Activated naive CD8-positive, alpha-beta T cell treated with anti-CD3 and anti-CD28 coated beads, Interleukin-2, amount 50 U/mL, for 24 hours (primary cell): ENCODE data around the gene RILPL1.
"Not testable (repeated sequence)": the region's sequence is repeated elsewhere in the genome, so short reads cannot be mapped to it uniquely, and the experiment has no call there.

ENCODE experiments used
- ATAC-seq: fragments of 150-1000 bp; cut with Tn5 transposase; one replicate; pipeline ENCODE4 v1.10.0; 2021
- DNase-seq: peaks from one replicate; pipeline ENCODE4 v3.0.0; 2021
- H3K27ac Mint-ChIP-seq: one replicate; pipeline ENCODE4 v1.8.0; 2021; ENCODE audit warnings: mild to moderate bottlenecking, mixed read lengths
- H3K27me3 Mint-ChIP-seq: one replicate; pipeline ENCODE4 v1.8.0; 2021; ENCODE audit warnings: mixed read lengths
- H3K36me3 Mint-ChIP-seq: one replicate; pipeline ENCODE4 v1.8.0; 2021; ENCODE audit warnings: low read depth, mixed read lengths
- H3K4me1 Mint-ChIP-seq: one replicate; pipeline ENCODE4 v1.8.0; 2021; ENCODE audit warnings: mixed read lengths
- H3K4me3 Mint-ChIP-seq: one replicate; pipeline ENCODE4 v1.8.0; 2021; ENCODE audit warnings: mild to moderate bottlenecking, moderate library complexity, mixed read lengths
- H3K9me3 Mint-ChIP-seq: one replicate; pipeline ENCODE4 v1.8.0; 2021; ENCODE audit warnings: mixed read lengths

Gene RILPL1

DNA sequence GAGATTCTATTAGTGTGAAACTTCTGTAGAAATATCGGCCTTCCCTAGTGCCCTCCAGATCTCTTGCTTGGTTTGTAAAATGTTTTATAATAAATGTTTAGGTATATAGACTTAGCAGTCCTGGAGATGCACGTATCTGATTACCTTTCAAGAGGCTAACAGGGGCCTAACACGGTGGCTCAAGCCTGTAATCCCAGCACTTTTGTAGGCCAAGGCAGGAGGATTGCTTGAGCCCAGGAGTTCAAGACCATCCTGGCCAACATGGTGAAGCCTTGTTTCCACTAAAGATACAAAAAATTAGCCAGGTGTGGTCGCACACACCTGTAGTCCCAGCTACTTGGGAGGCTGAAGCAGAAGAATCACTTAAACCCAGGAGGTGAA, 87.2 kb downstream of the RILPL1 start:
- H3K4me1 Mint-ChIP-seq = peaks cover 28% of the 10 kb centered on the region
- H3K36me3 Mint-ChIP-seq = no peaks in the 10 kb centered on the region
- H3K4me3 Mint-ChIP-seq = no peak overlapping the region
- no peaks in the 10 kb centered on the region for H3K27me3 Mint-ChIP-seq
- no peaks in the 10 kb centered on the region for H3K9me3 Mint-ChIP-seq
- H3K27ac Mint-ChIP-seq = no peak overlapping the region
- DNase-seq (no peak), ATAC-seq (no peak)

DNA sequence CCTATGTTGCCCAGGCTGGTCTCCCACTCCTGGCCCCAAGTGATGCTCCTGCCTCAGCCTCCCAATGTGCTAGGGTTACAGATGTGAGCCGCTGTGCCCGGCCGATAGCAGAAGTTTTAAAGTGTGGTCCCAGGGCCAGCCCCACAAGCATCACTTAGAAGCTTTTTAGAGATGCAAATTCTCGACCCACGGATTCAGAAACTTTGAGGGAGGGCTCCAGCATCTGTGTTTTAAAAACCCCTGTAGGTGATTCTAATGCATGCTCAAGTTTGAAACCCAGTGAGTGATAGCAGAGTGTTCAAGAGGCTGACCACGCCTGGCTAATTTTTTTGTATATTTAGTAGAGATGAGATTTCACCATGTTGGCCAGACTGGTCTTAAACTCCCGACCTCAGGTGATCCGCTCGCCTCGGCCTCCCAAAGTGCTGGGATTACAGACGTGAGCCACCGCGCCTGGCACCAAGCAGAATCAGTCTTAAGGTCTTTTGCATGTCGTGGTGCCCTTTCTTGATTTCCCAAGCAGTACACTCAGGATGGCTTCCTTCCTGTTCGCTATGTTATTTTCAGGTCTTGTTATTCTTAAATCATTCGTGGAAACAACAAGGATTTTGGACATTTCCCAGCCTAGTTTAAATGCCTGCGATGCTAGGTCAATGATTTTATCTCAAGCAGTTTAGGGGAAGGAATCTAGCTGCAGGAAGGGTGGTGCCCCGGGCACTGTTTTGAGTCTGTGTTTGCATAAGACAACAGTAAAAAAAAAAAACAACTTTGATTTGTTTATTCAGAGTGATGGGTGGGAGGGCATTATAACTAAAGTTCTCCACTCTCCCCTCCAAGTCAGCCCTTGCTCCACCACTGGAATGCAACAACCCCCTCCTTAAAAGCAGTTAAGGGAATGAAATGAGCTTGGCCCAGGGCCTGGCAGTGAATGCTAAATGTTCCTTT, 87.9 kb downstream of the RILPL1 start:
- H3K4me1 Mint-ChIP-seq = peaks cover 28% of the 10 kb centered on the region

DNA sequence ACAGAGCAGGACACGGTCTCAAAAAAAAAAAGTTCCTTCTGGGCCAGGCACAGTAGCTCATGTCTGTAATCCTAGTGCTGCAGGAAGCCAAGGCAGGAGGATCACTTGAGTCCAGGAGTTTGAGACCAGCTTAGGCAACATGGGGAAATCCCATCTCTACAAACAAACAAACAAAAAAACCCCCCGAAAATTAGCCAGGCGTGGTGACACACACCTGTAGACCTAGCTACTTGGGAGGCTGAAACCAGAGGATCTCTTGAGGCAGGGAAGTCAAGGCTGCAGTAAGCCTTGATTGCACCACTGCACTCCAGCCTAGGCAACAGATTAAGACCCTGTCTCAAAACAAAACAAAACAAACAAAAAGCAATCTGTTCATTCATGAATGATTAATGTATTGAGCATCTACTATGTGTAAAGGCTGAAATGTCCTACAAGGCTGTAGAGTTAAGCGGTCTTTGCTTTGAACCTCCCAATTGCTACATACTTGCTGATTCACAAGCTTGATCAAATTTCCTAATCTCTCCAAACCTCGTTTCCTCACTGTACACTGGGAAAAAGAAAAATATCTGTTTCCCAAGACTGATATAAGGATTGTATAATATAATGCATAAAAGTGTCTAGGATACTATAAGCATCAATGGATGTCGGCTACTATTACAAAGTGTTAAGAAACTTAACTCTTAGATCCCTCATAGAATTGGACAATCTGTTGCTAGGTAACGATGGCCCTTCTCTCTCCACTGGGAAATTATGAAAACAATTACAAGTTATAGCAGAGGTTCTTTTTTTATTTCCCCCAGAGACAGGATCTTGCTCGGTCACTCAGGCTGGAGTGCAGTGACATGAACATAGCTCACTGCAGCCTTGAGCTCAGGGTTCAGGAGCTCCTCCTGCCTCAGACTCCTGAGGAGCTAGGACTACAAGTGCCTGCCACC, 89.2 kb downstream of the RILPL1 start:
- H3K4me3 Mint-ChIP-seq = no peak overlapping the region
- H3K27ac Mint-ChIP-seq = no peak overlapping the region
- H3K36me3 Mint-ChIP-seq = no peaks in the 10 kb centered on the region
- no peaks in the 10 kb centered on the region for H3K27me3 Mint-ChIP-seq
- DNase-seq = no peak
- H3K4me1 Mint-ChIP-seq = peaks cover 24% of the 10 kb centered on the region
- no peak for ATAC-seq
- no peaks in the 10 kb centered on the region for H3K9me3 Mint-ChIP-seq

More for the DNA sequence above, 87.9 kb downstream of the RILPL1 start:
- Mint-ChIP-seq H3K27me3 (no peaks in the 10 kb centered on the region), H3K4me3 (no peak overlapping the region), H3K9me3 (no peaks in the 10 kb centered on the region), H3K36me3 (no peaks in the 10 kb centered on the region), H3K27ac (no peak overlapping the region)
- ATAC-seq (no peak), DNase-seq (no peak)

DNA sequence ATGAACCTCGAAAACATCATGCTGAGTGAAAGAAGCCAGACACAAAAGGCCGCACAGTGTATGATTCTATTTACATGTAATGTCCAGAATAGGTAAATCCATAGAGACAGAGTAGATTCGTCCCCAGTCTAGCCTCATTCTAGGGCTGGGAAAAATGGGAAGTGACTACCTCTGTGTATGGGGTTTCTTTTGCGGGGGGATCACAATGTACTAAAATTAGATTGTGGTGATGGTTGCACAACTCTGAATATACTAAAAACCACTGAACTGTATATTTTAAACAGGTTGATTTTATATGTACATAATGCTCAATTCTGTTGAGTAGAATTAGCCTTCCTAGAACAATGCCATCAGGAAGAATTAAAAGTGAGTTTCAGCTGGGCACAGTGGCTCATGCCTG, 90.7 kb downstream of the RILPL1 start:
- ATAC-seq (no peak), DNase-seq (no peak)
- no peaks in the 10 kb centered on the region for H3K36me3 Mint-ChIP-seq
- H3K4me3 Mint-ChIP-seq = no peak overlapping the region
- H3K9me3 Mint-ChIP-seq = no peaks in the 10 kb centered on the region
- H3K27me3 Mint-ChIP-seq = no peaks in the 10 kb centered on the region
- H3K27ac Mint-ChIP-seq = no peak overlapping the region
- H3K4me1 Mint-ChIP-seq = peaks cover 12% of the 10 kb centered on the region

DNA sequence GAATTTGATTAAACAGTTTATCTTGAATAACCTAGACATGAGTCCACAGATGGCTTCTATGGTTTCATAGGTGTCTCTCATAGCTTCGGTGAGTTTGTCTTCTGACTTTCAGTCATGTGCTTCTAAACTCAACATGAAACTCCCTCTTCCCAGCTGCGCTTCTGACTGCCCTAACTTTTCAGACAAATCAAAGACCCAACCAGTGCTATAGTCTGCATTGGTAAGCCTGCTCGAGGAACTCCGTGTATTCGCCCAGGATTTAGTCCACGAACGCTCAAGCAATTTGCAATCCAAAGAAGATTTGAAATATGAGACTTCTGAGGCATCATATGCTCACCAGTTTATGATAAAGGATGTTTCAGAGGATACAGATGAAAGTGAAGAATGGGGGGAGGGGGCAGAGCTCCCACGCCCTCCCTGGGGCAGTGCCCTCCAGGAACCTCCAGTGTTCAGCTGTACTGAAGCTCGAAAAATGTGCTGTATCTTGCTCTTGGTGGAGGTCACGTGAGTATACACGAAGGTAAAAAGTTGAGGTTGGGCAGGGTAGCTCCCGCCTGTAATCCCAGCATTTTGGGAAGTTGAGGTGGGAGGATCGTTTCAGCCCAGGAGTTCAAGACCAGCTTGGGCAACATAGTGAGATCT, 91.9 kb downstream of the RILPL1 start:
- DNase-seq = no peak
- H3K4me1 Mint-ChIP-seq = peaks cover 21% of the 10 kb centered on the region
- H3K27ac Mint-ChIP-seq = no peak overlapping the region
- H3K9me3 Mint-ChIP-seq = no peaks in the 10 kb centered on the region
- H3K36me3 Mint-ChIP-seq = no peaks in the 10 kb centered on the region
- H3K27me3 Mint-ChIP-seq = no peaks in the 10 kb centered on the region
- ATAC-seq = no peak
- no peak overlapping the region for H3K4me3 Mint-ChIP-seq

DNA sequence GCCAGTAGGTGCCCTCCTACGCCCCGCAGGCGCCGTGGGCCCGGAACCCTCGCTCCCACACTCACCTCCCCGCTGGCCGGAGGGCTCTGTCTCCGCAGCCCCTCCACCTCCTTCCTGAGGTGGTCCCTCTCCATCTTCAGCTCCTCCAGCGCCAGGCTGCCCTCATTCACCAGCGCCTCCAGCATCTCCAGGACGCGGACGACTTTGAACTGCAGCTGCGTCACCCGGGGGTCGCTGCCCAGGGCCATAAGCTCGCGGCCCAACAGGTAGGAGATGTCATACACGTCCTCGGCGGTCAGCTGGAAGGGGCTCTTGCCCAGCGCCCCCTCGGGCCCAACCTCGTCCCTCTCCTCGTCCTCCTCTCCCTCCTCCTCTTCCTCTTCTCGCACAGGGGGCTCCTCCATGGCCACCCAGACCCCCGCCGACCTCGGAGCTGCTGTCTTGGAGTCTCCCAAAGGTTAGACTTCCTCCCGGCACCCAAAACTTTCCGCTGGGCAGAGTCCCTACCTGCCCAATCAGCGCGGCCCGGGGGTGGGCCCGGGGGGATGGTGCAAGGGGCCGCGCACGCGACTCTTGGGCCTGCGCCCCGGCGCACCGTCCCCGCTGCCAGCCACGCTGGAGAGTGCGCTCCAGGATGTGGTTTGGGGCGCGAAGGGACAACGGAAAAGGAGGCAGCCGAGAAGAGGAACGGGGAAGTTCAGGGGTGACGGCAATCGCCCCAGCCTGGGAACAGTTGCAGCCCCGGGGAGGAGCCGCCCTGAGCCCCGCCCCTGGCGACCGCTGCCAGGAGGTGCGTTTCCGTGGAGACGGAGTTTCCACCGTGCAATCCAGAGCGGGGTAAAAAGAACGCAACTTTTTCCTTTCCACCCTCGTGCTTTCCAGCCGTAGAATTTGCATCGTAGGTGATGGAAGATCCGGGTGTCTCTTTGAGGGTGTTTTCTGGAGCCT, 97.2 kb downstream of the RILPL1 start, which contains the start of gene RILPL2:
RILPL2 (minus strand) TSS at position 668 of the 948 bp plus-strand sequence; CDS start at position 404, 264 bp downstream.
- H3K9me3 Mint-ChIP-seq = no peaks in the 10 kb centered on the region

DNA sequence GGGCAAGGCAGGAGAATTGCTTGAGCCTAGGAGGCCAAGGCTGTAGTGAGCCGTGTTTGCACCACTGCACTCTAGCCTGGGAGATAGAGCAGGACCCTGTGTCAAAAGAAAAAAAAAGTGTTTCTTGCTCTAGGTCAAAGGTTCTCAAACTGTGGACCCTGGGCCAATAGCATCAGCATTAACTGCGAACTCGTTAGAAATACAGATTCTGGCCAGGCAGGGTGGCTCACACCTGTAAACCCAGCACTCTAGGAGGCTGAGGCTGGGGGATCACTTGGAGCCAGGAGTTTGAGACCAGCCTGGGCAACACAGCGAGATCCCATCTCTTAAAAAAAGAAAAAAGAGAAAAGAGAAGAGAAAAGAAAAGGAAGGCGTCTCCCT, 97.9 kb downstream of the RILPL1 start:
- peak overlapping the region; percentile 99 for H3K27ac Mint-ChIP-seq
- peak overlapping the region; percentile 99 for H3K4me3 Mint-ChIP-seq
- DNase-seq (no peak), ATAC-seq (no peak)
- H3K9me3 Mint-ChIP-seq = no peaks in the 10 kb centered on the region
- H3K4me1 Mint-ChIP-seq = peaks cover 53% of the 10 kb centered on the region
- H3K27me3 Mint-ChIP-seq = no peaks in the 10 kb centered on the region
- H3K36me3 Mint-ChIP-seq = peaks cover 32% of the 10 kb centered on the region

More for the DNA sequence above, 97.2 kb downstream of the RILPL1 start, which contains the start of gene RILPL2:
- H3K4me3 Mint-ChIP-seq = peak within 1 kb of the TSS; percentile 99
- ATAC-seq = peak; percentile 89
- DNase-seq = peak; percentile 97
- peak within 1 kb of the TSS; percentile 99 for H3K27ac Mint-ChIP-seq
- no peaks in the 10 kb centered on the region for H3K27me3 Mint-ChIP-seq
- H3K4me1 Mint-ChIP-seq = peaks cover 47% of the 10 kb centered on the region
- peaks cover 26% of the 10 kb centered on the region for H3K36me3 Mint-ChIP-seq

DNA sequence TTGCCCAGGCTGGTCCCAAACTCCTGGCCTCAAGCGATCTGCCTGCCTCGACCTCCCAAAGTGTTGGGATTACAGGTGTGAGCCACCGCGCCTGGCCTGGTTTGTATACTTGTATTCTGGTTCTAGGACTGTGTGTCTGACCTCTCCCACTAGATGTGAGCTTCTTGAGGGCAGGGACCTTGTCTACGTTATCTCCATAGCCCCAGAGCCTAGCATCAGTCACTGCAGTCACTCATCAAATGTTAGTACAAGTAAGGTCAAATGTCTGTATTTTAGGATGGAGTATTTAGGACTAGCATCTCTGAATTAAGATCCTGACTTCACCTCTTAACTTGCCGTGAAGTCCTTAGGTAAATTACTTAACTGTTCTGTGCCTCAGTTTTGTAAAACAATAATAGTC, 99.9 kb downstream of the RILPL1 start:
- Mint-ChIP-seq H3K4me1 (peaks cover 58% of the 10 kb centered on the region), H3K27me3 (no peaks in the 10 kb centered on the region), H3K9me3 (no peaks in the 10 kb centered on the region), H3K4me3 (peak overlapping the region; percentile 99), H3K27ac (peak overlapping the region; percentile 91), H3K36me3 (peaks cover 44% of the 10 kb centered on the region)
- DNase-seq (no peak), ATAC-seq (no peak)

DNA sequence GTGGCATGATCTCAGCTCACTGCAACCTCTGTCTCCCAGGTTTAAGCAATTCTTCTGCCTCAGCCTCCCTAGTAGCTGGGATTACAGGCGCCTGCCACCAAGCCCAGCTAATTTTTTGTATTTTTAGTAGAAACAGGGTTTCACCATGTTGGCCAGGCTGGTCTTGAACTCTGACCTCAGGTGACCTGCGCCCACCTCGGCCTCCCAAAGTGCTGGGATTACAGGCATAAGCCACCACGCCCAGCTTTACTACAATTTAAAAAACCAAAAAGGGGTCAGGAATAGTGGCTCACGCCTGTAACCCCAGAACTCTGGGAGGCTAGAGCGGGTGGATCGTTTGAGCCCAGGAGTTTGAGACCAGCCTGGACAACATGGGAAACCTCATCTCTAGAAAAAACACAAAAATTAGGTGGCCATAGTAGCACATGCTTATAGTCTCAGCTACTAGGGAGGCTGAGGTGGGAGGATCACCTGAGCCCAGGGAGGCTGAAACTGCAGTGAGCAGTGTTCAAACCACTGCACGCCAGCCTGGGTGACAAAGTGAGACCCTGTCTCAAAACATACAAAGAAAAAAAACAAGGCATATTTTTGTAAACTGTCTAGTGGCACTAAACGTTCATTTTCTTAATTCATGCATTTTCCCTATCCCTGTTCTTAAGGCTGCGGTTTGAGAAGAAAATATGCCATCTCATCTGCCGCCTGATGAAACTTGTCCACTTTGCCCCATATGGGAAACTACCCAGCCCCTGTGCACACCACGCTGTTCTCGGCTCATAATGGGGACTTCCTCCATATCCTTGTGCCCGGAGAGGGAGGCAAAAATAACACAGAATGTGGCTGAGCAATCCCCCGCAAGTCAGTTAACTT, 101.3 kb downstream of the RILPL1 start:
- Mint-ChIP-seq H3K36me3 (peaks cover 52% of the 10 kb centered on the region), H3K4me1 (peaks cover 64% of the 10 kb centered on the region)
- not testable (repeated sequence) for H3K9me3 Mint-ChIP-seq

DNA sequence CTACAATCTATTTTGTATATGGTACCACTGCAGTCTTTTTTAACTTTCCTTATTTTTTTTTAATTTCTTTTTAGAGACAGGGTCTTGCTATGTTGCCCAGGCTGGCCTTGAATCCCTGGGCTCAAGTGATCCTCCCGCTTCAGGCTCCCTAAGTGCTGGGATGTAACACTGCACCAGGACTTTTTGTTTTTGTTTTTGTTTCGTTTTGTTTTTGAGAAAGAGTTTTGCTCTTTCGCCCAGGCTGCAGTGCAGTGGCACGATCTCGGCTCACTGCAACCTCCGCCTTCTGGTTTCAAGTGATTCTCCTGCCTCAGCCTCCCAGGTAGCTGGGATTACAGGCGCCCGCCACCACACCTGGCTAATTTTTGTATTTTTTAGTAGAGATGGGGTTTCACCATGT, 104.4 kb downstream of the RILPL1 start:
- Mint-ChIP-seq H3K27ac (peak overlapping the region; percentile 75), H3K4me1 (peaks cover 56% of the 10 kb centered on the region), H3K36me3 (peaks cover 58% of the 10 kb centered on the region)
- not testable (repeated sequence) for H3K9me3 Mint-ChIP-seq, DNase-seq, ATAC-seq, H3K4me3 Mint-ChIP-seq, H3K27me3 Mint-ChIP-seq

More for the DNA sequence above, 101.3 kb downstream of the RILPL1 start:
- Mint-ChIP-seq H3K4me3 (peak overlapping the region; percentile 99), H3K27ac (peak overlapping the region; percentile 91)
- ATAC-seq (peak; percentile 20), DNase-seq (peak; percentile 43)
- not testable (repeated sequence) for H3K27me3 Mint-ChIP-seq

DNA sequence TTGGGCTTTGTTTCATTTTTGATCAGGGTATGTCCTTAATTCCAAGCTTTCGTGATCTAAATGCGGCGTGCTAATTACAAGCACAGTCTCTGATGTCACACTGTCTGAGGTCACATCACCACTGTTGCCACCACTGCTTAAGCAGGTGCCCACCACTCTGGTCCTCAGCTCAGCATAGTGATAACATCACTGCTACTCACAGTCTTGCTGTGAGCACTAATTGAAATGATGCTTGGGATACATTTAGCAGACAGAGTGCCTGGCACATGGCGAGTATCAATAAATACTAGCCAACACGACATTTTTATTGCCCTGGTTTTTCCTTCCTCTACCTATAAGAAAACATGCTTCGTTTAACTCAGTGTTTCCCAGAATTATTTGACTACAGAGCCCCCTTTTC, 104.9 kb downstream of the RILPL1 start:
- no peak for ATAC-seq
- Mint-ChIP-seq H3K27ac (peak overlapping the region; percentile 75), H3K27me3 (no peaks in the 10 kb centered on the region), H3K4me3 (no peak overlapping the region), H3K36me3 (peaks cover 57% of the 10 kb centered on the region), H3K4me1 (peaks cover 51% of the 10 kb centered on the region), H3K9me3 (no peaks in the 10 kb centered on the region)
- DNase-seq = no peak

DNA sequence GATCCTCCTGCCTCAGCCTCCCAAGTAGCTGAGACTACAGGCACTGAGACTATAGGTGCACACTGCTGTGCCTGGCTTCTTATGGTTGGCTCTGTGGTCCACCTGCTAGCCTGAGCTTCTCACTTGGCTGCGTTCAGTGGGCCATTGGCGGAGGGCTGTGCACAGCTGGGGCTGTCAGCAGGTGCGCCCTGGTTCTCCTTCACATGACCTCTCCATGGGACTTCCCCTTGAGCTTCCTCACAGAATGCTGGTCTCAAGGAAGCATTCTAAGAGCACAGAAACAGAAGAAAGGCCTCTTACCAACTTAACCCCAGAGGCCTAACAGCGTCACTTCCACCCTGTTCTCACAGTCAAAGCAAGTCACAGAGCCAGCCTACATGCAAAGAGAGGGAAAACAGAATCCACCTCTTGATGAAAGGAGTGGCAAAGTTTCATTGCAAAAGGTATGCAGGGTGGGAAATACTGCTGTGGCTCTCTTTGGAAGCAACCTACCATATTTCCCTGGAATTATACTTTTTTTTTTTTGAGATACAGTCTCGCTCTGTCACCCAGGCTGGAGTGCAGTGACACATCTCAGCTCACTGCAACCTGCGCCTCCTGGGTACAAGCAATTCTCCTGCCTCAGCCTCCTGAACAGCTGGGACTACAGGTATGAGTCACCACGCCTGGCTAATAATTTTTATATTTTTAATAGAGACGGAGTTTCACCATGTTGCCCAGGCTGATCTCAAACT, 106.3 kb downstream of the RILPL1 start:
- Mint-ChIP-seq H3K27me3 (no peaks in the 10 kb centered on the region), H3K36me3 (peaks cover 57% of the 10 kb centered on the region), H3K9me3 (no peaks in the 10 kb centered on the region), H3K4me3 (no peak overlapping the region), H3K27ac (peak overlapping the region; percentile 75), H3K4me1 (peaks cover 37% of the 10 kb centered on the region)
- DNase-seq = peak; percentile 18
- ATAC-seq = peak; percentile 78
